NCI-H82 treated with DMSO at 0.1 percent for 48 hours (cell line): ENCODE results near the gene SINHCAF.
"Not testable (repeated sequence)": the region's sequence is repeated elsewhere in the genome, so short reads cannot be mapped to it uniquely, and the experiment has no call there.

Source experiments
- DNase-seq: peaks from one replicate; lab custom pipeline; 2025; ENCODE audit not compliant: unreplicated experiment; lab: John Stamatoyannopoulos, UW

SINHCAF gene

DNA sequence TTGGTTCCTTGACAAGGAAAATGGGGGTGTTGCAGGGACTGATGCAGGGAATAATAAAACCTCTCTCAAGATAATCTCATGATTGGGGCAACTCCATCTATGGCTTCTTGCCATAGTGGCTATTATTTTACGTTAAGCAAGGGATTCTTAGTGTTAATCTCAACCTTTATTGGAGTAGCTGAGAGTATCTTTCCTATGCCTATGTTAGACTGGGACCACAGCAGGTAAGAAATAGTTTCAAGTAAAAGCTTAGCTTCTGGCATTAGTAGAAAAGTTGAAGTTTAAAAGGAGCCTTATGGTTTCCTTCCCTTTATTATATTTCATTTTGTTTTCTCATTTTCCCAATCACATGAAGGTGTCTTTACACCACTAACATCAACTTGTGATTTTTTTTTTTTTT is 16.7 kb downstream of the SINHCAF start:
- DNase-seq, result no peak

DNA sequence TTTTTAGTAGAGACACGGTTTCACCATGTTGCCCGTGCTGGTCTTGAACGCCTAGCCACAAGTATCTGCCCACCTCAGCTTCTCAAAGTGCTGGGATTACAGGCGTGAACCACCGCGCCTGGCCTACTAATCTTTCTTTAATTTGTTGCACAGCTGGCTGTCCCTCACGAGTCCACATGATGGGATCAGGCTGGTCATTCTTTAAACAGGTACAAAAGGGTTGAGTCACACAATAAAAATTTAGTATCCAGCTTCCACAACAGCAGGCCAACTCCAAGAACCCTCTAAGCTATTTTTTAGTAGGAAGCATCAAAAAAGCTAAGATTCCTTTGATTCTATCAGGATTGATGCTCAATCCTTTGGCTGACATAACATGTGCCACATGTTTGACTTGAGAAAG is 17.8 kb downstream of the SINHCAF start:
- peak; percentile 55 for DNase-seq

DNA sequence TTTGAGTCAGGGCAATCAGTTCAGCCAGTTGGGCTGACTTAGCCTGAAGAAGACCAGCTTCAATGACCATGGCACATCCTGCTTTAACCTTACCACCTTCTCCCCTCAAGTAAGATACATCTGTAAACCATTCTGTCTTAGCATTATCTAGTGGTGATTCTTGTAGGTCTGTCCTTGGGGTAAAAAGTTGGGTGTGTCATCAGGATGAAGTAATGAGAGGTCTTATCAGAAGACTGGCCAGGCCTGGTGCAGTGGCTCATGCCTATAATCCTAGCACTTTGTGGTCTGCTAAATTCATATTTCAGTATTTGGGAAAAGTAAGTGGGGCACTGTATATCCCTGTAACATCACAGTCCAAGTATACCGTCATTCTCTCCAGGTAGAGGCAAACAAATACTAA is 19.1 kb downstream of the SINHCAF start:
- DNase-seq, result no peak

DNA sequence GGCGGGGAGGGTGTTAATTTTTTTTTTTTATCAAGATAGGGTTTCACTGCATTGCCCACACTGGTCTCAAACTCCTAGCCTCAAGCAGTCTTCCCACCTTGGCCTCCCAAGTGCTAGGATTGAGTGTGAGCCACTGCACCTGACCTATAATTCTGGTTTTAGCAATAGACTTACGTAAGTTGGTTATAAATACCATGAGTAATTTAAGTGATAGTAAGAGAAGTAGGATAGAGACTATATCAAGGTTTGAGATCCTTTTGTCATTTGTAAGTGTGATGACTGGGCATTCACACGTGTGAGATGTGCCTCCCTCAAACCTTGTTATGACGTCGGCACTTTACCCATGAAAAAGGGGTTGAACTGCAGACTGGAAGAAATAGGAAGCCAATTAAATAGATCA is 22.5 kb downstream of the SINHCAF start:
- no peak for DNase-seq

DNA sequence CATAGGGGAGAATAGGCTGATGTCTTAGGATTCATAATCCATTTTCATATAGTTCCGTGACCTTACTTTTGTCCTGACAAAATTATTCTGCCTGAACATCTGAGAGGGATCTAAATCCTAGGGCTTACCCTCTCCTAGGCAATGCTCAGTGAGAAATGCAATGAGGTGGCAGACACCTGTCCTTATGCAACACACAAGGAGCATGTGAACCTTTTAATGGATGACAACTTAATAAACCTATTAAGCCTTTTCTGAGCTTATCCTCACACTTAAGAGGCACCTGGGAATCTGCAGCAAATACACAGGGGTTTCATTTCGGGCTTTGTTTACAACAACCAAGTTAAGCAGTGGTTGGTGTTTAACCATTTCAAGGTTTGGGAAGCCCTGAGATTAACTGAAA is 24.6 kb downstream of the SINHCAF start:
- DNase-seq, result peak; percentile 95

DNA sequence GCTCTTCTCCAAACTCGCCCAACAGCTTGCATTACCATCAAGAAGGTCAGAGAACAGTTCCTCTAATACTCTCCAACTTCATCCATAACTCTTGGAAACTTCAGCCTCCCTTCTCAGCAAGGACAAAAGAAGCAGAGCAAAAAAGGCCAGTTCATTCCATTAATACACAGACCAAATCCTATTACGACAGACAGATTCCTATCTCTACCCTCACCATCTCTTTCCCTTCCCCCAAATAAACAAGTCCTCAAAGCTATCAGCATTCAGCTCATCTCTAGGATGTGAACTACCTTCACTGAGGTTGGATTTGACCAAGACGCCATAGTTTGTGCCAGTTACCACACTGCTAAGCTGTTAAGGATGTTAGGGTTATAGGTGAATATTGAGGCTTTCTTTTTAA is 25.2 kb downstream of the SINHCAF start:
- DNase-seq, result peak; percentile 97

DNA sequence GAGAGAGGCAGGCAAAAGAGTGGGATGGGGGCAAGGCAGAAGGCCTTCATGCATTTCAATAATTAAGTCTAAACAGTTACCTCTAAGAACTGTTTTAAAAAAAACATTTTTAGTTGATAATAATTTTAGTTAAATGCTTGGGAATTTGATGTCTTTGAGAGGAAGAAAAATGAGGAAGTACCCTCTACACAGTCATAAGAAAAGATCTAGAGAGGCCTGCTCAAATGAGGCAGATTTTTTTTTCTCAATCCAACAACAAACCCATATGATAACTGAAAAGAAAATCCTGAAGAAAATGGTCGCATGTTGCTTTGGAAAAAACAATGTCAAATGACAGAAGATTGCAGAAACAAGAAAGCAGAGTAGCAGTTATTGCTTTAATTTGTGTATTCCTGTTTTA is 25.6 kb downstream of the SINHCAF start:
- no peak for DNase-seq

DNA sequence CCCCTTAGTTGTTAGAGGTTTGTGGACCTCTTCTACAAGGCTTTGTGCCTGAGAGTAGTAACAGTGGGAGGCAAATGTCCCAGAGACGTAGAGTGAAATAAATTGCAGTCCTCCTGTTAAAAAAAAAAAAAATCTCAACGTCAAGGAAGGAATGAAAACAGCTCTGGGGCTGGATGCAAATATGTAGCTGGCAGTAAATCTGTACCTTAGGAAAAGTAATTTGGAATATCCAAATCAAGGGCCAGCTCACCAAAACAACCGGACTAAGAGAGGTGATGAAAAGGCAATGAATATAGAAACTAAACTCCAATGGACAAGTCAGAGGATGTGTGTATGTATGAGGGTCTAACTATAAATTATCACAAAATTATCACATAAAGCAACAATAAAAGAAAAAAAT is 27.0 kb downstream of the SINHCAF start:
- no peak for DNase-seq

DNA sequence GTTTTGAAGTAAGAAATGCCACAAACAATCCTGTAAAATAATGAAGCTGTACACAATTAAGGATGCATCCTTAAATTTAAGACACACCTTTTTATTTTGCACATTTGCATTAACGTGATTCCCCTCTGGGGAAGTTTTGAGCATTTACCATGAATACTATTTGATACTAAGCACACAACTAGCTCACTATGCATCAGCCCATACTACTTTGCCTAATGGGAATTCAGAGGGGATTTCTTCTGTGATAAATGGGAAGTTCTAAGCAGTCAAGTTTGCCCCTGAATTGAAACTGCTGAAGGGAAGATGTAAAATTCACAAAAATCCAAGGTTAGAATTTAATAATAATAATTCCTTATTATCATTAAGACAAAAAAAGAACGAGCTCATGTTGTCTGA is 27.4 kb downstream of the SINHCAF start:
- no peak for DNase-seq

DNA sequence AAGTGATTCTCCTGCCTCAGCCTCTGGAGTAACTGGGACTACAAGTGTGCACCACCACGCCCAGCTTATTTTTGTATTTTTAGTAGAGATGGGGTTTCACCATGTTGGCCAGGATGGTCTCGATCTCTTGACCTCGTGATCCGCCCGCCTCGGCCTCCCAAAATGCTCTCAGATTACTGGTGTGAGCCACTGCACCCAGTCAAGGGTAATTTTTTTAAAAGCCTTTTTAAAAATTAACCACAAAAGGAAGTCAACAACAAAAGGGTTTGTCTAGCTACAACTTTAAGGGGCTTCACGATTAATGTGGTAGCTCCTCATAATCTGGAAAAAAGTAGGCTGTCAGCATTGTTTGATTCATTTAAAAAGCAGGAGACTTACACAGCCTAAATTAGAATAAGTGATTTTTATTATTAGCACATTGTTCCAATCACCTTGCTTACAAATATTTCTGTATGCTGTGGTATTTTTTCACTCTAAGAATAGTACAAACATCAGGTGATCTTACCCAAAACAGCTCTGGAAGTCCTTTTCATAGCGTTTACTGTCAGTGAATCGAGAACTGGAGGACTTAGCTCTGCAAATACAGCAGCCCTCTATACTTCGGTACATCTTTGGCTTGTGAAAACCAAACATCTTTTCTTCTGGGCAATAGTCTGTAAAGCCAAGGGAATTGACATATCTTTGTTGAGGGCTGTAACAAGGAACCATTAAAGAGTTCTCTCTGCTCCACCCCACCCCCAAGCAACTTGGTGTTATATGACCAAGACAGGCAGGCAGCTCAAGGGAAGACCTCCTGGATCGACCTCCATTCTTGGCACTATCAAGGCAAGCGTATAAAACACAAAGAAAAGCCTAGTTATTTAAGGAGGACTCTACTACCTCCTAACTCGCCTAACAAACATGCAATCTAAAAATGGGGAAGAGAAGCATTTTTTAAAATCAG is 28.1 kb downstream of the SINHCAF start:
- DNase-seq, result no peak

DNA sequence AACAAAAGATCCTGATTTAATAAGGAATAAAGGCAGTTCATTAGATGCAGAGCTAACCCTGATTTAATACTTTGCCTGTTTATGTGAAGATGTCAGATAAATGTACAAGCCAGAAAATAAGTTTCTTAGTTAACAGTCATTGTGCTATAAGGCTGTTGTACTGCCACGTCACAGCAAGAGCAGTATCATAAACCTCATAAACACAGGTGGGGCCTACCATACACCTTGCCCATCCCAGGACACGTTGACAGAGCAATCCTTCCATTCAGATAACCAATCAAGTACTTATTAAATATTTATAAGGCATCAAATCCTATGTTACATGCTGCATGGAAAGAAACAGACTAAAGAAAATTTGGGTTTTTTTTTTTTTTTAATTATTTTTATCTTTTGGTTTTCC is 36.5 kb downstream of the SINHCAF start:
- no peak for DNase-seq

DNA sequence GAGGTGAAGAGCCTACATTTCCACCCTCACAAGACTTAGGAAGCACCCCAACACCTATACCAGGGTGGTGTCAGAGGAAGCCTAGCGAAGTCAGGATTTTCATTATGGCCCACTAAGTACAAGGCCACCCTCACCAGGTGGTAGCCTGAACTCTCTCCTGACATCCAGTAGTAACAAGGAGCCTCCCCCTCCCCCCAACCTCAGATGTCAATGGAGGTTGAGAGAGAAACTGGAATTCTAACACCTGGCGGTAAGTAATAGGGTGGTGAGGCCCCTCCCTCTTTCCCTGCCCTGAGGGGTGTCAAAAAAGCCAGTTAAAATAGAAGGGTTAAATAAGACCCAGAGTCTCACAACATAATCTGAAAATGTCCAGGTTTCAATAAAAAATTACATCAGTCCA is 37.6 kb downstream of the SINHCAF start:
- no peak for DNase-seq

DNA sequence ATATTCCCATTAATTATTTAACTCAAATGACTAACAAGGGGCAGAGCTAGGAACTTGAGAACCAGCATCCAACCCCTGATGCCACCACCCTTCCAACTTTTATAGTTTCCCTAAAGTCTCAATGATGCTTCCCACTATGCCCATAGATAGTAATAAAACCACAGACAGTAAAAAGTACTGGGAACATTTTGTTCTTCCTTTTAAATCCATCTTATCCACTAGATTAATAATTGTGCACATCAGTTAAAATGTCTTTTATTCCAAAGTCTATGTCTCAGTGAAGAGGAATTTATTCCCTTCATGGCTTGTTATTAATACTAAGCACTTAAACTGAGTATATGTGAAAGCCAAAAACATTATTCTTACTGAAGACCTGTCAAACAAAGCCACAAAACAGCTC is 45.8 kb downstream of the SINHCAF start:
- DNase-seq, result no peak

DNA sequence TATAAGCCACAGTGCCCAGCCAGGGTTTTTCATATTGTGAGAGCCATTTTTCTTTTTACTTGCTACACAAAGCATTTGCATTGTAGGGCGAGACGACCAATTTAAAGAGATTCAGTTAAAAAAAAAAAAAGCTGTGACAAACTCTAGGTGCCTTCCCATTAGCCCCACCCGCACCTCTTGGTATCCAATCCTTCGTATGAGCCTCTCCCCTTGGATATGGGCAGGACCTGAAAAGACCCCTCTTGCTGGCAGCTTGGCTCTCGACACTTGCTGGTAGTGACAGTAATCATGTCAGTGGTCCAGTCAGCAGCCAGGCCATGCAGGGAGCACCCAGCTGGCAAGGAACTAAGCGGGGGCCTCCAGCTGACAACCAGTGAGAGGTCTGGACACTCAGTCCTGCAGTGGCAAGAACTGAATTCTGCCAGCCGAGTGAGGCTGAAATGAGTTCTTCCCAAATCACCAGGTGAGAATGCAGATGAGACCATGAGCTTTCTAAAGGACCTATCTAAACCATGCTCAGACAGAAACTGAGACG is 46.5 kb downstream of the SINHCAF start:
- no peak for DNase-seq

DNA sequence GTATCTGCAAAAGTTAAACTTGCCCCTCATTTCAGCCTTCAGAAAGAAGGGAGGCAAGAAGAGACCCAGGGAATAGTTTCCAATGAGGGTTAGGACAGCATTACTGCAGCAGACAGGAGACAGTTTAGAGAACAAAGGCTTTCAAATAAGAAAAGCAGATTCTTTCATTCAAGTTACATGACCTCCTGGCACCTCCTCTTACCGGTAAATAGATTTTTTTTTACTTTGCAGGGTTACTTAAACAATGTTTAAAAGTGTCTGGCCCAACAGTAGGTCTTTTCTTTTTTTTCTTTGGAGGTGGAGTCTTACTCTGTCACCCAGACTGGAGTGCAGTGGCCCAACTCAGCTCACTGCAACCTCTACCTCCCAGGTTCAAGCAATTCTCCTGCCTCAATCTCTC is 47.1 kb downstream of the SINHCAF start:
- DNase-seq, result no peak

DNA sequence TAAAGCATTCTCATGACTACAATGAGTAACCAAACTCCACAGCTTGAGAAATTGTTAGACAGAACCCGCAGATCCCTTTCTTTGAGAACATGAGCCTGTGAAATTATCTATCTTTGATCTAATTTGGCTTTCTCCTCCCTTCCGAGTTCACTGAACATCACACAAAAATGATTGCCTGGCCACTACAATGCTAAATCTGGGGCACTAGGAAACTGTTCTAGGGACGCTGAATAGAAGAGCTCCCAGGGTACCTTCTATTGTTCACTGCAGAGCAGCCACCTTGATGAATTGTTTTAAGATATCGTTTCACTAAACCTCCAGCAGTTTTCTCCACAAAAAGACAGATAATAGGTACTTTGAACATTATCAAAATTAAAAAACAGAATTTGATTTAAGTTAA is 47.5 kb downstream of the SINHCAF start:
- DNase-seq, result no peak

DNA sequence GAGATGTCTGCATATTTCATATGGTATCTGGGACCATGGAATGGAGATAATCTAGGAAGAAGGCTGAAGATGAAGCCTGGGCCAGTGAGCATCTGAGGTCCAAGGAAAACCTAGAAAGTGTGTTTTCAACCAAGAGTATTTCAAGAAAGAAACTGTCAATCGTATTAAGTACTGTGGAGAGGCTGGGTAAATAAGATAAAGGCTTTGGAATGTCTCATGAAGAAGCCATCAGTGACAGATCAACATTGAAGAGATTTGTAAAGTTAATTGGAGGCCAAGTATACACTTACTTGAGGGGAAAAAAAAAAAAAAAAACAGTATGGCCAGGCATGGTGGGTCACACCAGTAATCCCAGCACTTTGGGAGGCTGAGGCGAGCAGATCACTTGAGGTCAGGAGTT is 48.9 kb downstream of the SINHCAF start:
- DNase-seq, result no peak

DNA sequence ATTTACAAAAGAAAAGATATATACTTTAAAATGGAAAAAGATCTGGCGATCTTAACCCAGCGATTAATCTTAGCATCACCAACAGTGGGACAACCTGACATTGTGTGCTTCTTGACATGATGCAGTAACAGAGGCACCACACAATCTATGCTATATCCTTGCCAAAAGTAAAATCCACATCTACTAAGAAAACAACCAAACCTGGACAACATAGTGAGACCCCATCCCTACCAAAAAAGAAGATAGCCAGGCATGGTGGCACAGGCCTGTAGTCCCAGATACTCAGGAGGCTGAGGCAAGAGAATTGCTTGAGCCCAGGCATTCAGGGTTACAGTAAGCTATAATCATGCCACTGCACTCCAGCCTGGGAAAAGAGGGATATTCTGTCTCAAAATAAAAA is 50.5 kb downstream of the SINHCAF start:
- no peak for DNase-seq

DNA sequence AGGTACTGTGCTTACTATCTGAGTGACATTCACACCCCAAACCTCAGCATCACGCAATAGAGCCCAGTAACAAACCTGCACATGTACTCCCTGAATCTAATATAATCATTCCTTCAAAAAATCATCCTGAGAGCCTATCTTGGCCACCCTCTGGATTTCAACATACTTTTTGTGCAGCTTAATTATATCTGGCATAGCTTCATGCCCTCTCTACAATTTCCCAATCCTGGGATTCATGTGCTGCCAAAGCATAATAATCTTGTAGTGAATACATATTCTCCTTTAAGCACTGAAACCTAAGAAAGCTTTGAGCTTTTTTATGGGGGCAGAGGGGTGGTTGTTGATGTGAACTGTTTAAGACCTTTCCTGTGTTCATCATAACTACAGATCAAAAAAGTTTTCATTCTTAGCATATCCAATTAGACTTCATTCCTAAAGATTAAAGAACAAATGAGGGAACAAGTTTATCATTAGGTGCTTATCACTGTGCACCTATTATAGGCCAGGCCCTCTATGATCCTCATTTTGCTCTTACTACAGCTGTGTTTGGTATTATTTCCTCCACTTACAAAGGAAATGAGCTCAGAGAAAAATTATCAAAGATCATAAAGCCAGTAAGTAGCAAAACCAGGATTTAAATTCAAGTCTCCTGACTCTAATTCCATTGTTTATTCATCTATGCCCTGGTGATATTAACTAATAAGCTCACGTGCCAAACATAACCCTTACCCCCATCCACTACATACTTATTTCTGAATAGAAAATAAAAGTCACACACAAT is 51.2 kb downstream of the SINHCAF start:
- DNase-seq, result no peak

DNA sequence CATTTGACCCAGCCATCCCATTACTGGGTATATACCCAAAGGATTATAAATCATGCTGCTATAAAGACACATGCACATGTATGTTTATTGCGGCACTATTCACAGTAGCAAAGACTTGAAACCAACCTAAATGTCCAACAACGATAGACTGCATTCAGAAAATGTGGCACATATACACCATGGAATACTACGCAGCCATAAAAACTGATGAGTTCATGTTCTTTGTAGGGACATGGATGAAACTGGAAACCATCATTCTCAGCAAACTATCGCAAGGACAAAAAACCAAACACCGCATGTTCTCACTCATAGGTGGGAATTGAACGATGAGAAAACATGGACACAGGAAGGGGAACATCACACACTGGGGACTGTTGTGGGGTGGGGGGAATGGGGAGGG is 52.2 kb downstream of the SINHCAF start:
- DNase-seq, result not testable (repeated sequence)

DNA sequence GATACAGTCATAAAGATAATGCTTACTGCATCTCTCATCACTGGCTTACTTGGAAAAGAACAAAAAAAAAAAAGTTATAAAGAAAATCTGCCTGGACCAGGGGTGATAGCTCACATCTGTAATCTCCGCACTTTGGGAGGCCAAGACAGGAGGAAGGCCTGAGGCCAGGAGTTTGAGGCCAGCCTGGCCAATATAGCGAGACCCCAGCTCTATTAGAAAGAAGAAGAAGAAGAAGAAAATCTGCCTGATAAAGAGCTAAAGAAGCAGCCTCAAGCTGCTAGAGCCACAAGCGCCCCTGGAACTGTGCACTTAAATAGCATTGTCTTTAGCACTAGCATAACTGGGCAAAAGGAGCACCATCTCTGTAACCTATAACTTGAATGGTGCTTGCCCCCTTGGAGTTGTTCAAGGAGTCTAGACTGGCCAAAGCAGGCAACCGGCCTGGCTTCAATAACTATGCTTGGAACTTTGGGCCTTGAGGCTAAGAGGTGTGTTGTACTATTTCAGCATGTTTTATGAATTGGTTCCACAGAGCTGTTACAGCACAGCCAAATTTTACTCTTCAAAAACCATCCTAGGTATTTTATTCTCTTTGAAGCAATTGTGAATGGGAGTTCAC is 53.2 kb downstream of the SINHCAF start:
- no peak for DNase-seq

DNA sequence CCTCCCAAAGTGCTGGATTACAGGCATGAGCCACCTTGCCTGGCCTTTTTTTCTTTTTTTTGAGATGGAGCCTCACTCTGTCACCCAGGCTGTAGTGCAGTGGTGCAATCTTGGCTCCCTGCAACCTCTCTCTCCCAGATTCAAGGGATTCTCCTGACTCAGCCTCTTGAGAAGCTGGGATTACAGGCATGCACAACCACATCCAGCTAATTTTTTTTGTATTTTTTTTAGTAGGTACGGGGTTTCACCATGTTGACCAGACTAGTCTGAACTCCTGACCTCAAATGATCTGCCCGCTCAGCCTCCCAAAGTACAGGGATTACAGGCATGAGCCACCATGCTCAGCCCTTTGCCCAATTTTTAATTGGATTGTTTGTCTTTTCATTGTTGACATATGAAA is 58.0 kb downstream of the SINHCAF start:
- no peak for DNase-seq
